Tibial artery (tissue), 4 donors: ENCODE measurements around the gene DYNC1H1.

Source experiments
- DNase-seq, 2 donors: peaks; one replicate each; pipeline ENCODE4 v3.0.0-alpha.2; 2019
- H3K27ac ChIP-seq, 2 donors: fragments of 200-600 bp; sonication (generic) in 1 of 2; 1 replicate in 1 of 2; 2 replicates in 1 of 2; pipeline ENCODE4 v1.5.1; 2018 to 2019; ENCODE audit warnings: mild to moderate bottlenecking in 1 of 2
- H3K27me3 ChIP-seq, 2 donors: fragments of 200-600 bp; sonication (generic) in 1 of 2; one replicate each; pipeline versions ENCODE4 v1.5.1 to v1.6.0; 2016 to 2019
- H3K36me3 ChIP-seq, 3 donors: fragments of 200-600 bp; sonication (generic) in 2 of 3; one replicate each; pipeline ENCODE4 v1.5.1; 2016 to 2019; ENCODE audit warnings: mild to moderate bottlenecking in 2 of 3
- H3K4me1 ChIP-seq, 4 donors: fragments of 200-600 bp; sonication (generic) in 2 of 4; 1 replicate in 3 of 4; 2 replicates in 1 of 4; pipeline ENCODE4 v1.5.1; 2016 to 2019
- H3K4me3 ChIP-seq, 2 donors: fragments of 200-600 bp; sonication (generic) in 1 of 2; 1 replicate in 1 of 2; 2 replicates in 1 of 2; pipeline ENCODE4 v1.5.1; 2018 to 2019; ENCODE audit warnings: mild to moderate bottlenecking in 2 of 2
- H3K9me3 ChIP-seq, 3 donors: fragments of 200-600 bp; sonication (generic) in 1 of 3; one replicate each; pipeline ENCODE4 v1.5.1; 2016 to 2019
- CTCF ChIP-seq, 2 experiments: fragments of 200-600 bp in 1 of 2; fragments of 450-650 bp in 1 of 2; IDR thresholded peaks; one replicate each; pipeline ENCODE4 v1.5.1; 2017 to 2019; ENCODE audit warnings: antibody characterized with exemption in 2 of 2, mild to moderate bottlenecking in 1 of 2, moderate library complexity in 1 of 2
- intact Hi-C: fragments of 100-400 bp; cut with DNase I; formaldehyde crosslinking; loops from one replicate; pipeline ENCODE4 v1.15.0; 2023; ENCODE audit warnings: low total_unique reads

Gene DYNC1H1

DNA sequence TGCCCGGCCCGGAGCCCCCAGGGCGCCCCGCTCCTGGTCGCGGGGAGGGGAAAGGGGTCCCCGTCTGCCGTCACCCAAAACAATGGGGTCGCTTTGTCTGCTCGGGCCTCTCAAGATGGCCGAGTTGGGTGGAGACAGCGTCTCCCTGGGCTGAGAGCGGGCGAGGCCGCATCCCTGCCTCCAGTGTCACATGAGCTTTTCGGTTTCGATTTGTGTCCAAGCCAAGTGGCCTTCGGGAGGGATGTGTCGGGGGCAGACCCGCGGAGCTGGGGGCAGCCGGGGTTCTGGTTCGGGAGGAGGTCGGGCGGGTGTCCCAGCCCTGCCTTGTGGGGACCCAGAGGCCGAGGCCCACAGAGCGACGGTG lies 790 bp downstream of the DYNC1H1 start:
- intact Hi-C loops, result loop anchor here (10.0 kb wide), 1 partner anchor 200 kb away; the partner anchor contains the start of gene PPP2R5C
- H3K4me3 ChIP-seq, result peak overlapping the region; percentile 74 to 99

DNA sequence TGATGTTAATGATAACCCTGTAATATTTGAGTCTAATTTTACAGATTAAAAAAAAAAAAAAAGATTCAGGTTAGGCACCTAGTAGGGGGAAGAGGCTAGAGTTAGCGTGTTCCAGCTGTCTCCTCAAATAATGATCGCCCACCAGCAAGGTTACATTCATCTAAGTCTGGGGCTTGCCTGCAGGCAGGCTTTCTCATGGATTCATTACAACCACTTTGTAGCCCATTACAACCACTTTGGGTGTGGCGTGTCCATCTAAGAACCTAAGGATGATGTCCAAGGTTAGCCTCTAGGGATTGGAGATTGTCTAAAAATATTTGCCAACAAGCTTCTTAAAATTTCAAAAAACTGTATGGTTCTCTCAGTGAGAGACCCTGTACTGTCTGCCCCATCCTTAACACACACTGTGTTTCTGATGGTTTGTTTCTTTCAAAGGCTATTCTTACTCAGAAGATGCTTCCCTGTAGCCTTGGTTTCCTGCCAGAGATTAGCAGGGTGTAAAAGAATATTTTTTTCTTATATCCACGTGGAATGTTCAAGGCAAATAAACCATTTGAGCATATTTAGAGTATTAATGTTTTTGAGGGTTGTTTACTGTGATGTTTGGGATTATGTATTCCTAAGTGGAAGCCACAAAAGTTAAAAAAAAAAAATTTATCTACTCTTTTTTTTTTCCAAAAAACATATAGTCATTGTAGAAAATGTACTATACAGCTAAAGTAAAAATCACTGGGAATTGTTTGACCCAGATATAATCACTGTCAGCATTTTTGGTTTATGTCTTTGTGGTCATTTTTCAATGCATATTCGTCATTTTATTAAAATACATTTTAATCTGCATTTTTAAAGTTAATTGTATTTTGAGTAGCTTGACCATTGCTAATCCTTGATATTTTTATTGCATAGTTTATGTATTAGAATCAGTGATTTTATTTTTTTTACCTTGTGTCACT lies 1.7 kb downstream of the DYNC1H1 start:
- peak in 1 of 2 donors; percentile 38 for DNase-seq
- H3K27ac ChIP-seq, result peak overlapping the region; percentile 94 to 97
- peaks cover 4 to 7% (median 6%) of the 10 kb centered on the region in 3 donors for H3K36me3 ChIP-seq
- peaks cover 0 to 58% (median 18%) of the 10 kb centered on the region in 4 donors for H3K4me1 ChIP-seq
- H3K4me3 ChIP-seq, result peak overlapping the region; percentile 74 to 99
- no peaks in the 10 kb centered on the region for H3K27me3 ChIP-seq
- no peaks in the 10 kb centered on the region for H3K9me3 ChIP-seq
- TF ChIP-seq CTCF (IDR thresholded peaks at IDR 0.05), result no peak
- intact Hi-C loops, result loop anchor here (10.0 kb wide), 1 partner anchor 201 kb away; the partner anchor contains the start of gene PPP2R5C

More for the DNA sequence above, 790 bp downstream of the DYNC1H1 start:
- Histone ChIP-seq H3K27ac (peak overlapping the region; percentile 94 to 97), H3K36me3 (peaks cover 4 to 7% (median 6%) of the 10 kb centered on the region in 3 donors), H3K27me3 (no peaks in the 10 kb centered on the region), H3K4me1 (peaks cover 0 to 57% (median 16%) of the 10 kb centered on the region in 4 donors), H3K9me3 (no peaks in the 10 kb centered on the region)
- TF ChIP-seq CTCF (IDR thresholded peaks at IDR 0.05), result no peak
- DNase-seq, result peak; percentile 67 to 82

GRCh38 chr14:101966742-101967141 lies 2.4 kb downstream of the DYNC1H1 start:
- H3K27me3 ChIP-seq, result no peaks in the 10 kb centered on the region
- H3K4me1 ChIP-seq, result peaks cover 0 to 61% (median 21%) of the 10 kb centered on the region in 4 donors
- H3K27ac ChIP-seq, result peak overlapping the region; percentile 11 to 16
- no peak for DNase-seq
- no peak overlapping the region for H3K4me3 ChIP-seq
- peaks cover 4 to 7% (median 6%) of the 10 kb centered on the region in 3 donors for H3K36me3 ChIP-seq
- H3K9me3 ChIP-seq, result no peaks in the 10 kb centered on the region
- intact Hi-C loops, result loop anchor here (10.0 kb wide), 1 partner anchor 202 kb away; the partner anchor contains the start of gene PPP2R5C
- no peak for TF ChIP-seq CTCF (IDR thresholded peaks at IDR 0.05)

GRCh38 chr14:101968186-101968585 lies 3.8 kb downstream of the DYNC1H1 start:
- Histone ChIP-seq H3K27me3 (no peaks in the 10 kb centered on the region), H3K27ac (no peak overlapping the region), H3K4me3 (no peak overlapping the region), H3K4me1 (peaks cover 0 to 63% (median 31%) of the 10 kb centered on the region in 4 donors), H3K36me3 (peaks cover 4 to 7% (median 6%) of the 10 kb centered on the region in 3 donors), H3K9me3 (no peaks in the 10 kb centered on the region)
- DNase-seq, result no peak
- intact Hi-C loops, result loop anchor here (10.0 kb wide), 1 partner anchor 203 kb away; the partner anchor contains the start of gene PPP2R5C
- no peak for TF ChIP-seq CTCF (IDR thresholded peaks at IDR 0.05)

- Histone ChIP-seq H3K4me3 (no peak overlapping the region), H3K27ac (no peak overlapping the region), H3K4me1 (peaks cover 0 to 69% (median 29%) of the 10 kb centered on the region in 4 donors), H3K9me3 (no peaks in the 10 kb centered on the region), H3K36me3 (peaks cover 4 to 7% (median 6%) of the 10 kb centered on the region in 3 donors), H3K27me3 (no peaks in the 10 kb centered on the region)
- no peak for DNase-seq
- intact Hi-C loops, result loop anchor here (10.0 kb wide), 1 partner anchor 205 kb away; the partner anchor contains the start of gene PPP2R5C
- TF ChIP-seq CTCF (IDR thresholded peaks at IDR 0.05), result no peak
These were observed 5.1 kb downstream of the DYNC1H1 start for GRCh38 chr14:101969481-101969880.
